ENCODE results near the gene CLIP2.

The CLIP2 gene

DNA sequence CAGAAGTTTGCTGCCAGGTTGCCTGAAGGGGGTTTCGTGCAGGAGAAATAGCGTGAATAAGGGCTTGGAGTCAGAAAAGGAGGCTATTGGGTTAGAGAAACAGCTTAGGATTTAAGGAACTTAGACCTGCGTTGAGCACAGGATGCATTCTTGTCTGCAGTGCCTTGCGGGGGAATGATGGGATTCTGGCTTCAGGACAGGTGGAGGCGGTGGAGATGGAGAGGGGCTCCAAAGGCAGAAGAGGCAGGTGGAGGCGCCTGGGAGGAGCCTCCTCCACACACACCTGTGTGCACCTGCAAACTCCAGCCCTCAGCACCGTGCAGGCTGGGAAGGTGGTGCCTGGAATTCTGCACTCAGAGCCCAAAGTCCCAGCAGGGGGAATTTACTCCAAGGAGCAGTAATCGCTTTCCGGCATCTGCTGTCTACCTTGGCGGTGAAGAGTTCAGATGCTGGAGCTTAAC, 1.8 kb downstream of the CLIP2 start:
- no peaks in the 10 kb centered on the region for H4K20me1 ChIP-seq (ENCODE audit: insufficient read depth, low read length)
- peaks cover 38% of the 10 kb centered on the region for H3K27me3 ChIP-seq (replicated peaks; ENCODE audit: insufficient read depth, low read length)
- H3F3A ChIP-seq (ENCODE audit: insufficient read depth, low read length) = no peaks in the 10 kb centered on the region
- H3K9me3 ChIP-seq (replicated peaks; ENCODE audit: insufficient read depth, low read length) = no peaks in the 10 kb centered on the region
- H3K9ac ChIP-seq (ENCODE audit: low read length) = no peak overlapping the region
- H3K27ac ChIP-seq (ENCODE audit: low read length) = no peak overlapping the region
- no peak overlapping the region for H3K4me3 ChIP-seq (ENCODE audit: low read length)
- no peaks in the 10 kb centered on the region for H3K79me2 ChIP-seq (ENCODE audit: low read length)
- H2AFZ ChIP-seq (ENCODE audit: low read length) = no peak overlapping the region
- H3K9me2 ChIP-seq (replicated peaks; ENCODE audit: insufficient read depth, low read length) = no peaks in the 10 kb centered on the region
- H3K4me1 ChIP-seq (ENCODE audit: low read length) = peaks cover 5% of the 10 kb centered on the region; the same call in 1 of the 2 replicates
- DNase-seq = no peak
- no peaks in the 10 kb centered on the region for H3K36me3 ChIP-seq (replicated peaks; ENCODE audit: insufficient read depth, low read length)
- H3K4me2 ChIP-seq (ENCODE audit: low read depth, low read length) = no peak overlapping the region
- TF ChIP-seq EZH2phosphoT487 (IDR thresholded peaks at IDR 0.05; ENCODE audit: low read length) (no peak), EZH2 (optimal IDR thresholded peaks at IDR 0.05; ENCODE audit: low read depth, low read length) (no peak)
- TF ChIP-seq, protein P1, sequence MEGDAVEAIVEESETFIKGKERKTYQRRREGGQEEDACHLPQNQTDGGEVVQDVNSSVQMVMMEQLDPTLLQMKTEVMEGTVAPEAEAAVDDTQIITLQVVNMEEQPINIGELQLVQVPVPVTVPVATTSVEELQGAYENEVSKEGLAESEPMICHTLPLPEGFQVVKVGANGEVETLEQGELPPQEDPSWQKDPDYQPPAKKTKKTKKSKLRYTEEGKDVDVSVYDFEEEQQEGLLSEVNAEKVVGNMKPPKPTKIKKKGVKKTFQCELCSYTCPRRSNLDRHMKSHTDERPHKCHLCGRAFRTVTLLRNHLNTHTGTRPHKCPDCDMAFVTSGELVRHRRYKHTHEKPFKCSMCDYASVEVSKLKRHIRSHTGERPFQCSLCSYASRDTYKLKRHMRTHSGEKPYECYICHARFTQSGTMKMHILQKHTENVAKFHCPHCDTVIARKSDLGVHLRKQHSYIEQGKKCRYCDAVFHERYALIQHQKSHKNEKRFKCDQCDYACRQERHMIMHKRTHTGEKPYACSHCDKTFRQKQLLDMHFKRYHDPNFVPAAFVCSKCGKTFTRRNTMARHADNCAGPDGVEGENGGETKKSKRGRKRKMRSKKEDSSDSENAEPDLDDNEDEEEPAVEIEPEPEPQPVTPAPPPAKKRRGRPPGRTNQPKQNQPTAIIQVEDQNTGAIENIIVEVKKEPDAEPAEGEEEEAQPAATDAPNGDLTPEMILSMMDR (IDR thresholded peaks at IDR 0.05; ENCODE audit: low read length) = no peak

DNA sequence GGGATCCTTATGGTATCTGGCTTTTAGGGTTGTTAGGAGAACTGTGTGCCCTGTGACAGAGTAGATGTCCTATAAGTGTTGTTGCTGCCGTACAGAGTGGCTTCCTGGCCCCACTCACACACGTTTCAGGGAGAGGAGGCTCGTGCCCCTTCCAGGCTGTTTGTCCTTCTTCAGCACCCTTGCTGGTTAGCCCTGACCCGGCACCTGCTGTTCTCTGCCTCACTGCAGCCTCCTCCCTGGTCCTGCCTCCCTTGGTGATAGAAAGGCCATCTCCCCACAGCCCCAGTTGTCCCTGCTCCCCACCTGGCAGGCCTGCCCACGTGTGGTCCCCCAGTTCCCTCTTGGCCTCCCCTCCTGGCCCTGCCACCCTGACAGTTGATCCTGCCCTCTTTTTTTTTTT, 2.3 kb downstream of the CLIP2 start:
- Histone ChIP-seq H3K9ac (ENCODE audit: low read length) (no peak overlapping the region), H3K27ac (ENCODE audit: low read length) (no peak overlapping the region), H4K20me1 (ENCODE audit: insufficient read depth, low read length) (no peaks in the 10 kb centered on the region), H3K4me3 (ENCODE audit: low read length) (no peak overlapping the region), H3F3A (ENCODE audit: insufficient read depth, low read length) (no peaks in the 10 kb centered on the region), H3K9me2 (replicated peaks; ENCODE audit: insufficient read depth, low read length) (no peaks in the 10 kb centered on the region), H3K4me1 (ENCODE audit: low read length) (peaks cover 5% of the 10 kb centered on the region; the same call in 1 of the 2 replicates), H3K36me3 (replicated peaks; ENCODE audit: insufficient read depth, low read length) (no peaks in the 10 kb centered on the region), H3K79me2 (ENCODE audit: low read length) (no peaks in the 10 kb centered on the region), H3K27me3 (replicated peaks; ENCODE audit: insufficient read depth, low read length) (peaks cover 38% of the 10 kb centered on the region), H2AFZ (ENCODE audit: low read length) (no peak overlapping the region), H3K9me3 (replicated peaks; ENCODE audit: insufficient read depth, low read length) (no peaks in the 10 kb centered on the region), H3K4me2 (ENCODE audit: low read depth, low read length) (no peak overlapping the region)
- TF ChIP-seq EZH2 (optimal IDR thresholded peaks at IDR 0.05; ENCODE audit: low read depth, low read length) (no peak), EZH2phosphoT487 (IDR thresholded peaks at IDR 0.05; ENCODE audit: low read length) (no peak)
- TF ChIP-seq, protein P1 (IDR thresholded peaks at IDR 0.05; ENCODE audit: low read length) = no peak
- no peak for DNase-seq

DNA sequence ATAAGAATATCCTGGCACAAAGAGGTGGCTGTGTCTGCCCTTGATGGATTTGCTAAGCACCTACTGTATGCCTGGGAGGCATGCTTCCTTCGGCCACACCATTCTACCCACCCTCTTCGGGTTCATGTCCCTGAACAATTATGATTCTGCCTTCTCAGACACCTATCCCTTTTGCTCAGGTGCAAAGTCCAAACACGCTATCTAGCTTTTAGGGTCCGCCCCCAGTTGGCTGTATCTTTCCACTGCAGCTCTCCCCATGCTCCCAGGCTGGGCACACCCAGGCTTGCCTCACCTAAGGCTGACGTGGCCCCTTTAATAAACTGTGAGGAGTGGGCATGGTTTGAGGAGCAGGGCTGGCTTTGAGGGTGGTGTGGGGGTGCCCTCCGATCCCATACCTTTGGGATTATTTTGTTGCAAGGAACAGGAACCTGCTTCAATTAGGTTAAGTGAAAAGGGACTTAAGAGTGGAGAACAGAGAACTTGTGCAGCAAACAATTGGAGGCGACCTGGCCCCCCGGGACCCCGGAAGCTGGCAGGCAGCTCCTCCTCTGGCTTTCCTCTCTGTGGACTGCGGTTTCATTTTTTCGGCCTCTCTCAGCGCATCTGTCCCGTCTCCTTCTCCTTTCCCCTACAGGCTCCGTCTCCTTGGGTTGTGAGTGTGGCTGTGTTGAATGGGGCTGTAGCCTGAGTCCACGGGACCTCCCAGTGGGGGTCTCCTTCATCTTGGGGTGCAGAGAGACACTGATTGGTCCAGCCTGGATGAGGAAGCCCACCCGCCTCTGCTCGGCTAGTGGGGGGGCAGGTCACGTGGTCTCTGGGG, 3.8 kb downstream of the CLIP2 start:
- Histone ChIP-seq H2AFZ (ENCODE audit: low read length) (no peak overlapping the region), H3K9ac (ENCODE audit: low read length) (no peak overlapping the region), H3K27ac (ENCODE audit: low read length) (no peak overlapping the region), H3K9me3 (replicated peaks; ENCODE audit: insufficient read depth, low read length) (no peaks in the 10 kb centered on the region), H4K20me1 (ENCODE audit: insufficient read depth, low read length) (no peaks in the 10 kb centered on the region), H3K4me2 (ENCODE audit: low read depth, low read length) (no peak overlapping the region), H3K27me3 (replicated peaks; ENCODE audit: insufficient read depth, low read length) (peaks cover 40% of the 10 kb centered on the region), H3K9me2 (replicated peaks; ENCODE audit: insufficient read depth, low read length) (no peaks in the 10 kb centered on the region), H3K36me3 (replicated peaks; ENCODE audit: insufficient read depth, low read length) (no peaks in the 10 kb centered on the region), H3K4me1 (ENCODE audit: low read length) (peaks cover 5% of the 10 kb centered on the region; the same call in 1 of the 2 replicates), H3F3A (ENCODE audit: insufficient read depth, low read length) (no peaks in the 10 kb centered on the region), H3K4me3 (ENCODE audit: low read length) (no peak overlapping the region), H3K79me2 (ENCODE audit: low read length) (no peaks in the 10 kb centered on the region)
- no peak for DNase-seq
- TF ChIP-seq EZH2 (optimal IDR thresholded peaks at IDR 0.05; ENCODE audit: low read depth, low read length) (no peak), EZH2phosphoT487 (IDR thresholded peaks at IDR 0.05; ENCODE audit: low read length) (no peak)
- TF ChIP-seq, protein P1 (IDR thresholded peaks at IDR 0.05; ENCODE audit: low read length) = no peak

Measured in MM.1S (cell line).